ENCODE data around the gene ASNSD1.

- TF ChIP-seq EZH2 (IDR thresholded peaks at IDR 0.05; ENCODE audit: borderline replicate concordance, low read depth, low read length, severe bottlenecking) (no peak), CTCF (IDR thresholded peaks at IDR 0.05; ENCODE audit: borderline replicate concordance, extremely low read depth, low read length, poor library complexity, severe bottlenecking) (no peak)
These were observed 15.2 kb downstream of the ASNSD1 start for GRCh38 chr2:189676471-189676870.
